Measurements from ENCODE around the gene CALD1. TPM values are rescaled to one million over a fixed set of nuclear protein-coding genes. Genes with fewer than 3 reads are reported as not detected.

The CALD1 gene
- total RNA-seq, 2 donors from 2014 or later = 307 to 314 TPM

DNA sequence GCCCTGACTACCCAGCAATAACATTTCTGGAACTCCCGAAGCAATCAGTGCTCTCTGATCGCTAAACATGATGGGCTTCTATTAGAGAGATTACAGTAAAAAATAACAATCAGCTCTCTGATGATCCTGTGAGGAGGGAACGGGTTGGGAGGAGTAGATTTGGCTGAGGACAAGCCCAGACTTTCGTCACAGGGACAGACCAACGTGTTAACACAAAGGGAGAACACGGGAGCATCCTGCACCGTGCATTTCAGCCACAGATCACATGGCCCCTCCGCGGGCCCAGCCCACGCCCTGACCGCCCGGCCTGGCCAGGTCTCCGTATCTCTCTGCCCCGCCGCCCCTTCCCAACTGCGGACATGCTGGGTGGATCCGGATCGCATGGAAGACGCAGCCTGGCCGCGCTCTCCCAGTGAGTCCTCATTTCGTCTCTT lies 111.8 kb downstream of the CALD1 start:
- DNase-seq (ENCODE audit: low spot score) = peak; percentile 78
- peak overlapping the region; percentile 32 to 36 for H3K4me3 ChIP-seq
- no peaks in the 10 kb centered on the region for H3K9me3 ChIP-seq
- no peaks in the 10 kb centered on the region for H3K36me3 ChIP-seq
- no peaks in the 10 kb centered on the region for H3K27me3 ChIP-seq (replicated peaks; ENCODE audit: insufficient read depth)
- no peaks in the 10 kb centered on the region for H3K4me1 ChIP-seq (replicated peaks)
- H3K27ac ChIP-seq = peak overlapping the region; percentile 71 to 72
- intact Hi-C loops (cut with DNase I) = loop anchor here (5.0 kb wide), 1 partner anchor 61 kb away; no protein-coding TSS in a partner anchor
- TF ChIP-seq POLR2A (IDR thresholded peaks at IDR 0.05) = no peak
- peak; percentile 74 for TF ChIP-seq POLR2AphosphoS5 (IDR thresholded peaks at IDR 0.05)
- 6% methylated on average over 22 of the region's 22 CpGs for WGBS

DNA sequence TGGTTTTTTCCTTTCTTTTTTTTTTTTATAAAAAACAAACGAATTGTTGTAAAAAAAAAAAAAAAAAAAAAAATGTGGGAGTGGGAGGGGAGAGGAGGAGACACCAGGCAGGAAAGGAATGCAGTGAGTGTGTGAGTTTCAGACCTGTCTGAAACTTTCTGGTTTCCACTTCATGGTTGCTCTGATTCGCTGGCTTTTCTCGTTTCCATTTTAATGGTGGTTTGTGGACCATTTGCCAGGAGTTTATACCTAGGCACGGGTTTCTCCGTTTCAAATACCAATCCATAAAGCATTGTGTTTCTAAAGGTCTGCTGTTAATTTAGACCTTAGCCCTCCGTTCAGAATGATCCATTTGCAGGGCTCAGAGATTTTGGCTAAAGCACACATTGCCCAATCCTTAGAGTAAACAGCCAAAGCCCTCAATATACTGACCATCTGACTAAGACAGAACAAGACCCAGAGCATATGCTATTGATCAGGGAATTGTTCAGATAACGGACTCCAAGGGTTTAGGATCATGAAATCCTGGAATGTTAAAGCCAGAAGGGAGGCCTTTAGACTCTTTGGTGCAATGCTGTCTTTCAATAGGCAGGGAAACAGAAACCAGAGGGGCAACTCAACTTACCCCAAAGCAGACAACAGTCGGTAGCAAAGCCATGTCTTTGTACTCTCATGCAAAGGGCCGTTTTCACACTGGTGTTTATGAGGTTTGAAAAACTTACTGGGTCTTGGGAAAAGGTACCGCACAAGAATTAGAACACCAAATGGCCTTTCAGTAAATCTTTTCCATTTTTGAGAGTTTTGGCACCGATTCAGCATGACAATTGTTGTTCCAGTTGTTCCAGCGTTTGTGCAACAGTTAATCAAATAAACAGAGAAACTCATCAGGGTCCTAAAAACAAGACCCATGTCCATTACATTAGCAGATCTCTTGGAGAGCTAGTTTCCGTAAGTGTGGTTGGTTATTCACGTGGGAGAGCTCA lies 112.6 kb downstream of the CALD1 start:
- intact Hi-C loops (cut with DNase I) = loop anchor here (5.0 kb wide), 1 partner anchor 60 kb away; no protein-coding TSS in a partner anchor
- Histone ChIP-seq H3K4me3 (peak overlapping the region; percentile 32 to 36), H3K27me3 (replicated peaks; ENCODE audit: insufficient read depth) (no peaks in the 10 kb centered on the region), H3K36me3 (no peaks in the 10 kb centered on the region), H3K4me1 (replicated peaks) (no peaks in the 10 kb centered on the region), H3K9me3 (no peaks in the 10 kb centered on the region), H3K27ac (peak overlapping the region; percentile 71 to 72)
- WGBS = 20% methylated on average over 14 of the region's 14 CpGs
- DNase-seq (ENCODE audit: low spot score) = no peak
- TF ChIP-seq POLR2A (IDR thresholded peaks at IDR 0.05) (no peak), POLR2AphosphoS5 (IDR thresholded peaks at IDR 0.05) (no peak)
- TF ChIP-seq, protein P1, sequence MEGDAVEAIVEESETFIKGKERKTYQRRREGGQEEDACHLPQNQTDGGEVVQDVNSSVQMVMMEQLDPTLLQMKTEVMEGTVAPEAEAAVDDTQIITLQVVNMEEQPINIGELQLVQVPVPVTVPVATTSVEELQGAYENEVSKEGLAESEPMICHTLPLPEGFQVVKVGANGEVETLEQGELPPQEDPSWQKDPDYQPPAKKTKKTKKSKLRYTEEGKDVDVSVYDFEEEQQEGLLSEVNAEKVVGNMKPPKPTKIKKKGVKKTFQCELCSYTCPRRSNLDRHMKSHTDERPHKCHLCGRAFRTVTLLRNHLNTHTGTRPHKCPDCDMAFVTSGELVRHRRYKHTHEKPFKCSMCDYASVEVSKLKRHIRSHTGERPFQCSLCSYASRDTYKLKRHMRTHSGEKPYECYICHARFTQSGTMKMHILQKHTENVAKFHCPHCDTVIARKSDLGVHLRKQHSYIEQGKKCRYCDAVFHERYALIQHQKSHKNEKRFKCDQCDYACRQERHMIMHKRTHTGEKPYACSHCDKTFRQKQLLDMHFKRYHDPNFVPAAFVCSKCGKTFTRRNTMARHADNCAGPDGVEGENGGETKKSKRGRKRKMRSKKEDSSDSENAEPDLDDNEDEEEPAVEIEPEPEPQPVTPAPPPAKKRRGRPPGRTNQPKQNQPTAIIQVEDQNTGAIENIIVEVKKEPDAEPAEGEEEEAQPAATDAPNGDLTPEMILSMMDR (IDR thresholded peaks at IDR 0.05) = no peak

DNA sequence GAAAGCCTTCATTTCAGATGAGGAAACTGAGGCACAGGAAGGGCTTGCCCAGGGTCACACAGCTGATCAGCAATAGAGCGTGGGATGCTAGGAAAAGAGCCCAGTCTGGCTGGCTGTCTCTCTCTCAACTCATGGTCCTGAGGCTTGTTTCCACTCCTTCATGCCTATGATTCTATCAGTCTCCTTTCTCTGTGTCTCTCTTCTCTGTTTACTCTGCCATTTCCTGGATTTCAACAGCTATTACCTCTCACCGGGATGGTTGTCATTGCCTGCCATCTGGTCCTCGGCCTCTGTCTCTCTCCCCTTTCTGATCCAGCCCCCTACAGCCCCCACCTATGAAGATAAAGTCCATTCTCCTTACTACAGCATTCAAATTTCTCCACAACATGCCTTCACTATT lies 113.5 kb downstream of the CALD1 start:
- 30% methylated on average over 3 of the region's 3 CpGs for WGBS
- TF ChIP-seq POLR2A (IDR thresholded peaks at IDR 0.05) (no peak), POLR2AphosphoS5 (IDR thresholded peaks at IDR 0.05) (no peak)
- no peak for DNase-seq (ENCODE audit: low spot score)
- Histone ChIP-seq H3K4me3 (peak overlapping the region; percentile 32 to 36), H3K27me3 (replicated peaks; ENCODE audit: insufficient read depth) (no peaks in the 10 kb centered on the region), H3K4me1 (replicated peaks) (no peaks in the 10 kb centered on the region), H3K9me3 (no peaks in the 10 kb centered on the region), H3K27ac (peak overlapping the region; percentile 71 to 72), H3K36me3 (no peaks in the 10 kb centered on the region)
- intact Hi-C loops (cut with DNase I) = loop anchor here (5.0 kb wide), 1 partner anchor 59 kb away; no protein-coding TSS in a partner anchor

DNA sequence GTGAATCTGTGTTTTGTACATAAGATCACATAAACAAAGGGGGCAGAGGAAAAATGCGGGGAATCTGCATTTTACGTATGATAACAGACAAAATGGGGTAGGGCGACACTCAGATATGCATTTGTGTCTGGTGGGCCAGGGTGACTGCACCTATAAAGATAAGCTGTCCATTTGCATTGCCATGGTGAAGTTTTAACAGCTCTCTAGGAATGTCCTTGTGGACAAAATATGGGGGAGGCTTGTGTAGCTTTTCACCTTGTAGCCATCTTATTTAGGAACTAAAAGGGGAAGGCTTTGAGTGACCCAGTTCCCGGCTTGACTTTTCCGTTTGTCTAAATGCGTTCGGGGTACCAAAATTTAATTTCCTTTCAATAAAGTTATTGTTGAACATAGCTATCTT lies 114.5 kb downstream of the CALD1 start:
- DNase-seq (ENCODE audit: low spot score) = no peak
- Histone ChIP-seq H3K27ac (peak overlapping the region in 1 of 2 donors; percentile 72), H3K36me3 (no peaks in the 10 kb centered on the region), H3K4me1 (replicated peaks) (no peaks in the 10 kb centered on the region), H3K9me3 (no peaks in the 10 kb centered on the region), H3K4me3 (no peak overlapping the region), H3K27me3 (replicated peaks; ENCODE audit: insufficient read depth) (no peaks in the 10 kb centered on the region)
- WGBS = 85% methylated on average over 7 of the region's 7 CpGs
- TF ChIP-seq POLR2A (IDR thresholded peaks at IDR 0.05) (no peak), POLR2AphosphoS5 (IDR thresholded peaks at IDR 0.05) (no peak)
- TF ChIP-seq, protein P1 (IDR thresholded peaks at IDR 0.05) = no peak
- intact Hi-C loops (cut with DNase I) = loop anchor here (5.0 kb wide), 1 partner anchor 58 kb away; no protein-coding TSS in a partner anchor

- intact Hi-C loops (cut with DNase I) = loop anchor here (5.0 kb wide), 1 partner anchor 57 kb away; no protein-coding TSS in a partner anchor
- H3K4me3 ChIP-seq = no peak overlapping the region
- 70% methylated on average over 1 of the region's 1 CpG for WGBS
- TF ChIP-seq, protein P1 (IDR thresholded peaks at IDR 0.05) = no peak
- no peak for TF ChIP-seq POLR2A (IDR thresholded peaks at IDR 0.05)
- no peak for TF ChIP-seq POLR2AphosphoS5 (IDR thresholded peaks at IDR 0.05)
- no peaks in the 10 kb centered on the region for H3K27me3 ChIP-seq (replicated peaks; ENCODE audit: insufficient read depth)
- H3K9me3 ChIP-seq = no peaks in the 10 kb centered on the region
- DNase-seq (ENCODE audit: low spot score) = no peak
- no peaks in the 10 kb centered on the region for H3K4me1 ChIP-seq (replicated peaks)
- no peak overlapping the region for H3K27ac ChIP-seq
- H3K36me3 ChIP-seq = no peaks in the 10 kb centered on the region
These were observed 115.5 kb downstream of the CALD1 start for GRCh38 chr7:134894928-134895327.

Measured in prostate gland (tissue), 2 donors.